Measurements from ENCODE around the gene VSTM2B. TPM values are rescaled to one million over a fixed set of nuclear protein-coding genes. Genes with fewer than 3 reads are reported as not detected.

VSTM2B gene
- total RNA-seq, 1 donor from 2014 or later, result not detected

DNA sequence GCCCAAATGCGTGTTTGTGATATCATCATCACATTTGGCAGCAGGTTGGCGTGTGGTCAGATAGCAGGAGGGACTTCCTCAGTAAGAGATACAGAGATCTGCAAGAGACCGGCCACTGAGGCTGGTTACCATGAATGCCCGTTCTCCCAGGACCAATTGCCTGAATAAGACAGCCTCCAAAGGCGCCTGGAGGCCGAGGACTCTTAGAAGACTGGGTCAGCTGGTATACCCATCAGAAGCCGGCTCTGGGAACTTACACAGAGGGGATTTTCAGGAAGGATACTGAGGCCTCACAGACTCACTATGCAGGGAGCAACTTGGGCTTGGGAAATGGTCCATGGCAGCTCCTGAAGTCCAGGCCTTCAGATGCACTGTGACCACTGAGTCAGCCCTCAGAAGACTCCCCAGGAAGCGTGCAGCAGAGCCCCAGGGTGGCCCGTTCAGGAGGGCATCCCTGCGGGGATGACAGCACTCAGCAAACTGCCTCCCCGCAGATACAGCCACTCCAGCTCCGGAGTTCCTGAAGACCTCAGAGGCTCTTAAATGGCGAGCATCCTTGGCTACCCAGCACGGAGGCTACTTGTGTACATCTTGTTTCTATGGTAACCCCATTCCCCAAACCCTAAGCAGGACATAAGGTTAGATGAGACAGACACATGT is 26.4 kb upstream of the VSTM2B start:
- H3K4me3 ChIP-seq, result no peak overlapping the region
- no peaks in the 10 kb centered on the region for H3F3A ChIP-seq (ENCODE audit: low read depth)
- no peaks in the 10 kb centered on the region for H3K4me1 ChIP-seq
- TF ChIP-seq, protein P1, sequence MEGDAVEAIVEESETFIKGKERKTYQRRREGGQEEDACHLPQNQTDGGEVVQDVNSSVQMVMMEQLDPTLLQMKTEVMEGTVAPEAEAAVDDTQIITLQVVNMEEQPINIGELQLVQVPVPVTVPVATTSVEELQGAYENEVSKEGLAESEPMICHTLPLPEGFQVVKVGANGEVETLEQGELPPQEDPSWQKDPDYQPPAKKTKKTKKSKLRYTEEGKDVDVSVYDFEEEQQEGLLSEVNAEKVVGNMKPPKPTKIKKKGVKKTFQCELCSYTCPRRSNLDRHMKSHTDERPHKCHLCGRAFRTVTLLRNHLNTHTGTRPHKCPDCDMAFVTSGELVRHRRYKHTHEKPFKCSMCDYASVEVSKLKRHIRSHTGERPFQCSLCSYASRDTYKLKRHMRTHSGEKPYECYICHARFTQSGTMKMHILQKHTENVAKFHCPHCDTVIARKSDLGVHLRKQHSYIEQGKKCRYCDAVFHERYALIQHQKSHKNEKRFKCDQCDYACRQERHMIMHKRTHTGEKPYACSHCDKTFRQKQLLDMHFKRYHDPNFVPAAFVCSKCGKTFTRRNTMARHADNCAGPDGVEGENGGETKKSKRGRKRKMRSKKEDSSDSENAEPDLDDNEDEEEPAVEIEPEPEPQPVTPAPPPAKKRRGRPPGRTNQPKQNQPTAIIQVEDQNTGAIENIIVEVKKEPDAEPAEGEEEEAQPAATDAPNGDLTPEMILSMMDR (IDR thresholded peaks at IDR 0.05), result no peak
- TF ChIP-seq EZH2phosphoT487 (IDR thresholded peaks at IDR 0.05) (no peak), EZH2 (IDR thresholded peaks at IDR 0.05) (no peak)
- H4K20me1 ChIP-seq (ENCODE audit: low read depth), result no peaks in the 10 kb centered on the region
- H3K4me2 ChIP-seq, result no peak overlapping the region
- H2AFZ ChIP-seq (replicated peaks), result no peak overlapping the region
- H3K27ac ChIP-seq, result no peak overlapping the region
- Mint-ChIP-seq H3K27ac (no peak overlapping the region), H3K27me3 (ENCODE audit: insufficient read depth, low read depth) (peaks cover 11% of the 10 kb centered on the region), H3K9me3 (no peaks in the 10 kb centered on the region), H3K36me3 (no peaks in the 10 kb centered on the region), H3K4me1 (no peaks in the 10 kb centered on the region), H3K4me3 (no peak overlapping the region)
- no peaks in the 10 kb centered on the region for H3K36me3 ChIP-seq
- no peaks in the 10 kb centered on the region for H3K79me2 ChIP-seq (ENCODE audit: low read depth)
- no peak for DNase-seq (ENCODE audit: low spot score)
- no peak overlapping the region for H3K9ac ChIP-seq
- H3K9me3 ChIP-seq (ENCODE audit: low read depth), result no peaks in the 10 kb centered on the region
- H3K27me3 ChIP-seq, result no peaks in the 10 kb centered on the region

DNA sequence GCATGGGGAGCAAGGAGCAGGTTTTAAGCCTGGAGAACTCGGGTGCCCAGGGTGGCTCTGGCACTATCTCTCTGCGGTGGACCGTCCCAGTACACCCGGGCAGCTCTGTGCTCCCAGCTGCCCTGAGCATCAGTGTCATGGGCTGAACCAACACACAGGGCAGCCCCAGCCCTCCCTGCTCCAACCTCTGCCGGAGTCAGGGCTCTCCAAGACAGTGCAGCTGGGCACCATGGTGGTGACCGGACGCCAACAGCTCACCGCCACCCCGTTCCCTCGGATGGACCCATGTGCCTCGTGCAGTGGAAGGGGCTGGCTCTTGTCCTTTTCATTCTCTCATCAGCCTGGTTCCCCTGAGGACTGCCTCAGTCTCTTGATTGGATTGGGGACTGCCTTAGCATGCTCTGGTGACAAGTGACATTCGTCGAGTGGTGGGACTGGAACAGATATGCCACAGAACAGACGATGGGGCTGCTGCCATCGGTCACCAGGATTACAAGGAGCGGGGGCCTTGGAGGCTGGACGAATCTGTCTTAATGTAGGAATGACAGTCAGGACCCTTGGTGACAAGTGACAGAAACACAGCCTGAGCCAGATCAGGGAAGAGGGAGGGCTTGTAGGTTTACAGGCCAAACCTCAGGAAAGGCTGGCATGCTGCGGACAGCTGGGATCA is 25.7 kb upstream of the VSTM2B start:
- no peak overlapping the region for H3K9ac ChIP-seq
- no peak overlapping the region for H3K27ac Mint-ChIP-seq
- no peak overlapping the region for H3K27ac ChIP-seq
- H3F3A ChIP-seq (ENCODE audit: low read depth), result peaks cover 2% of the 10 kb centered on the region
- no peaks in the 10 kb centered on the region for H3K9me3 ChIP-seq (ENCODE audit: low read depth)
- H3K9me3 Mint-ChIP-seq, result no peaks in the 10 kb centered on the region
- H3K4me1 Mint-ChIP-seq, result no peaks in the 10 kb centered on the region
- peaks cover 11% of the 10 kb centered on the region for H3K27me3 Mint-ChIP-seq (ENCODE audit: insufficient read depth, low read depth)
- H2AFZ ChIP-seq (replicated peaks), result no peak overlapping the region
- DNase-seq (ENCODE audit: low spot score), result no peak
- no peak overlapping the region for H3K4me3 Mint-ChIP-seq
- no peaks in the 10 kb centered on the region for H3K36me3 ChIP-seq
- TF ChIP-seq EZH2 (IDR thresholded peaks at IDR 0.05), result no peak
- TF ChIP-seq, protein P1 (IDR thresholded peaks at IDR 0.05), result no peak
- TF ChIP-seq EZH2phosphoT487 (IDR thresholded peaks at IDR 0.05), result no peak
- no peaks in the 10 kb centered on the region for H4K20me1 ChIP-seq (ENCODE audit: low read depth)
- no peak overlapping the region for H3K4me3 ChIP-seq
- no peaks in the 10 kb centered on the region for H3K36me3 Mint-ChIP-seq
- no peaks in the 10 kb centered on the region for H3K27me3 ChIP-seq
- H3K4me2 ChIP-seq, result no peak overlapping the region
- no peaks in the 10 kb centered on the region for H3K79me2 ChIP-seq (ENCODE audit: low read depth)
- H3K4me1 ChIP-seq, result peaks cover 4% of the 10 kb centered on the region

DNA sequence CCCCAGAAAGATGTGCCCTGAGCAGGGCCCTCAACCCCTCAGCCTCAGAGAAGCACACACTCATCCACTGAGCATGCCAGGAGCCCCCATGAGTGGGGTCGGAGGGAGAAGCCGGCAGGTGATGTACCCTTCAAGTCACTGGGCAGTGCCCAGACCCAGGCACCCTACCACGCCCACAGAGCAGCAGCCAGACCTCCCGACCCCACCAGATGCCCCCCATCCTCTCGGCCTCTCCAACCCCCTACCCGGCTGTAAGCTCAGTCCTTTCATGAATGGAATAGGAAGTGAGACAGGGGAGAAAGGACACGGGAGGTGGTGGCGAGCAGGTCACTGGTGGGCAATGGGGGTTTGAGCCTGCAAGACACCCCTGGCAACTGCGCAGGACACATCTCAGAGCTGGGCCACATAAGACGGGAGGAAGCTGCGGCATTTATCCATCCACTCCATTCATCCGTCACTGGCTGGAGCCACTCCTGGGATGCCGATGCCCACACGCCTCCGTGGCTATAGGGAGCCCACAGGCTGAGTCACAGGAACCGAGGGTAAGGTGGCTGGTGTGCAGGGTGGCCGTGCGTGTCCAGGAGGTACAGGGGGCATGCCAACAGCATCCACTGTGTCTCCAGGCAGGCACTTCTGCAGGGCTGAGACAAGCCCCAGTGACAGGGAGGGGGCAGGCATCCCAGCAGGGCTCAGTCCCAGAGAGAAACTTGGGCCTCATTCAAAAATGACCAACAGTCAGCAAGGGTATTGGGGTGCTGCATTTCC is 23.8 kb upstream of the VSTM2B start:
- no peaks in the 10 kb centered on the region for H3K36me3 Mint-ChIP-seq
- Histone ChIP-seq H3K27ac (no peak overlapping the region), H3K27me3 (no peaks in the 10 kb centered on the region), H3K4me1 (peaks cover 11% of the 10 kb centered on the region), H2AFZ (replicated peaks) (no peak overlapping the region), H4K20me1 (ENCODE audit: low read depth) (peaks cover 5% of the 10 kb centered on the region), H3K36me3 (no peaks in the 10 kb centered on the region), H3K9me3 (ENCODE audit: low read depth) (no peaks in the 10 kb centered on the region), H3K4me3 (no peak overlapping the region), H3F3A (ENCODE audit: low read depth) (peaks cover 9% of the 10 kb centered on the region), H3K4me2 (no peak overlapping the region), H3K79me2 (ENCODE audit: low read depth) (no peaks in the 10 kb centered on the region), H3K9ac (no peak overlapping the region)
- peaks cover 11% of the 10 kb centered on the region for H3K27me3 Mint-ChIP-seq (ENCODE audit: insufficient read depth, low read depth)
- TF ChIP-seq, protein P1 (IDR thresholded peaks at IDR 0.05), result no peak
- no peak for TF ChIP-seq EZH2 (IDR thresholded peaks at IDR 0.05)
- TF ChIP-seq EZH2phosphoT487 (IDR thresholded peaks at IDR 0.05), result no peak
- no peak for DNase-seq (ENCODE audit: low spot score)
- no peak overlapping the region for H3K27ac Mint-ChIP-seq
- H3K4me3 Mint-ChIP-seq, result no peak overlapping the region
- H3K9me3 Mint-ChIP-seq, result no peaks in the 10 kb centered on the region
- no peaks in the 10 kb centered on the region for H3K4me1 Mint-ChIP-seq
